Stimulated activated effector memory CD8-positive, alpha-beta T cell treated with anti-CD3 and anti-CD28 coated beads, Interleukin-12 subunit alpha, Interleukin-12 subunit beta, amount 100 ng/mL, for 72 hours (primary cell): ENCODE measurements around the gene RARB.
A peak's percentile ranks its signal among the peaks of the same experiment; 100 is the strongest.

Source experiments
- ATAC-seq: fragments of 150-1000 bp; cut with Tn5 transposase; 2 replicates; pipeline ENCODE4 v1.10.0; 2021
- DNase-seq, 2 donors: peaks; one replicate each; pipeline ENCODE4 v3.0.0; 2021 to 2022; ENCODE audit warnings: low spot score in 2 of 2
- H3K27ac Mint-ChIP-seq: one replicate; pipeline ENCODE4 v1.8.0; 2022; ENCODE audit warnings: mild to moderate bottlenecking, mixed read lengths
- H3K36me3 Mint-ChIP-seq: one replicate; pipeline ENCODE4 v1.8.0; 2022; ENCODE audit warnings: mild to moderate bottlenecking, mixed read lengths
- H3K4me1 Mint-ChIP-seq: one replicate; pipeline ENCODE4 v1.8.0; 2022; ENCODE audit warnings: mixed read lengths
- H3K4me3 Mint-ChIP-seq: one replicate; pipeline ENCODE4 v1.8.0; 2022; ENCODE audit warnings: mild to moderate bottlenecking, mixed read lengths
- H3K9me3 Mint-ChIP-seq: one replicate; pipeline ENCODE4 v1.8.0; 2022; ENCODE audit warnings: mixed read lengths

Gene RARB

DNA sequence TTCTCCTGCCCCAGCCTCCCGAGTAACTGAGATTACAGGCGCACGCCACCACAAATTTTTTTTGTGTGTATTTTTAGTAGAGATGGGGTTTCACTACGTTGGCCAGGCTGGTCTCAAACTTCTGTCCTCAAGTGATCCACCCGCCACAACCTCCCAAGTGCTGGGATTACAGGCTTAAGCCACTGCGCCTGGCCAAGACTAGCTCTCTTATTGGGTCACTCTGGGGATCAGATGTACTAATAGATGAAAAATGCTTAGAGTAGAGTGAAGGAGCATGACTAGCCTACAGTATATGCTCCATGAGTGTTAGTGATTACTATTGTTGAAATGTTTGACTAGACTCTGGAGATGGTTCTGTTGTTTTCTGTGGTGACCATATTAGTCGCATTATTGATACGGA lies 21.8 kb downstream of the RARB start:
- Mint-ChIP-seq H3K36me3 (no peaks in the 10 kb centered on the region), H3K27ac (no peak overlapping the region), H3K9me3 (no peaks in the 10 kb centered on the region), H3K4me3 (no peak overlapping the region), H3K4me1 (no peaks in the 10 kb centered on the region)
- DNase-seq, result no peak
- ATAC-seq, result no peak

DNA sequence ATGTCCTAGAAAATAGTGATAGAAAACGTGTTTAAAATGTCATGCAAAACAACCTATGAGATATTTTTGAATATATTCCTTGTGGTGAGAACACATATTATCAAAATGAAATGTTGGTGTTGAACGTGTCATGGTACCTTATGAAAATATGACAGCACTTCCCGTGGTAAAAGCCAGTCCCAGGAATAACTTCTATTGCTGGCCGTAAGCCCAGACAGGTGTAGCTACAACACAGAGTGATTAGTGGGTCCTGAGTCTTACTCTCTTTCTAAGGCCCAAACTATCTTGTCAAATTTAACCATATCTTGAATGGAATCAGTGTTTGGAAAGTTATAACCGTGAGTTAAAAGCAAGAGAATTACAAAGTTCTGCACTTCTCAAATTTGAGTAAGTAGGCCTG lies 24.1 kb downstream of the RARB start:
- DNase-seq, result no peak
- Mint-ChIP-seq H3K4me3 (no peak overlapping the region), H3K36me3 (no peaks in the 10 kb centered on the region), H3K27ac (no peak overlapping the region), H3K4me1 (no peaks in the 10 kb centered on the region), H3K9me3 (no peaks in the 10 kb centered on the region)
- ATAC-seq, result no peak

DNA sequence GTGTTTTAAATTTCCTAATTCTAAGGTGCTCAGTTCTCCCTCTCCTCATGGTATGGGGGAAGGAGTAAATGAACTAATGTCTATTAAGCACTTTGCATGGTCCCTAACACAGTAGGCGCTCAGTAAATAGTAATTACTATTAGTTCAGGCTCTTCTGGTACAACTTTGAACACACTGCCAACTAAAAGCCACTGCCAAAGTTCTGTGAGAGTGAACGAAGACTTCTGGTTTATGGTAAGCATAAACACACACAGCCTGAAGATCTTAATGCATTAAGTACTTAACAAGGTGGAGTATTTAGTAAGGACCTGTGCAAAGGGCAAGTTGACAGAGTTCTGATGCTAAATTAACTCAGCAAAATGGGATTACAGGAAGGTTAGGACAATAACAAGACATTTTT lies 24.7 kb downstream of the RARB start:
- Mint-ChIP-seq H3K27ac (no peak overlapping the region), H3K4me3 (no peak overlapping the region), H3K4me1 (no peaks in the 10 kb centered on the region), H3K9me3 (no peaks in the 10 kb centered on the region), H3K36me3 (no peaks in the 10 kb centered on the region)
- no peak for ATAC-seq
- DNase-seq, result no peak

DNA sequence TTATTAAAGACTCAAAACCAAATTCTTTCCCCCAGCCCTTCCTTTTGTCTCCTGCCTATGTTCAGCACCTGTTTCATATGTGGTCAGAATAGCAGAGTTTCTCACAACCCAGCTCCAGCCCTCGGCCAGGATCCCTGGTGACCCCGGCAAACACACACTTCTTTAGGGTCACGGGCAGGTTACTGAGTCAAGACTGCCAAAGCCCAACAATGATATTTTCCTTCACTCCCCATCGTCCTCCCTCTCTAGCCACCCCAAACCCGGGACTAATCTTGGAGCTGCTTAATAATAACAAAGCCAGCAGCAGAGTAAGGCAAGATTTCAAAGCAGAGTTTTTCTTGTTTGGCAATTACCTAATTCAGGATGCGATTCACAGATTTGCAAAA lies 25.5 kb downstream of the RARB start:
- no peak for DNase-seq
- H3K9me3 Mint-ChIP-seq, result no peaks in the 10 kb centered on the region
- no peaks in the 10 kb centered on the region for H3K4me1 Mint-ChIP-seq
- no peak for ATAC-seq
- no peaks in the 10 kb centered on the region for H3K36me3 Mint-ChIP-seq
- H3K27ac Mint-ChIP-seq, result no peak overlapping the region
- H3K4me3 Mint-ChIP-seq, result no peak overlapping the region

DNA sequence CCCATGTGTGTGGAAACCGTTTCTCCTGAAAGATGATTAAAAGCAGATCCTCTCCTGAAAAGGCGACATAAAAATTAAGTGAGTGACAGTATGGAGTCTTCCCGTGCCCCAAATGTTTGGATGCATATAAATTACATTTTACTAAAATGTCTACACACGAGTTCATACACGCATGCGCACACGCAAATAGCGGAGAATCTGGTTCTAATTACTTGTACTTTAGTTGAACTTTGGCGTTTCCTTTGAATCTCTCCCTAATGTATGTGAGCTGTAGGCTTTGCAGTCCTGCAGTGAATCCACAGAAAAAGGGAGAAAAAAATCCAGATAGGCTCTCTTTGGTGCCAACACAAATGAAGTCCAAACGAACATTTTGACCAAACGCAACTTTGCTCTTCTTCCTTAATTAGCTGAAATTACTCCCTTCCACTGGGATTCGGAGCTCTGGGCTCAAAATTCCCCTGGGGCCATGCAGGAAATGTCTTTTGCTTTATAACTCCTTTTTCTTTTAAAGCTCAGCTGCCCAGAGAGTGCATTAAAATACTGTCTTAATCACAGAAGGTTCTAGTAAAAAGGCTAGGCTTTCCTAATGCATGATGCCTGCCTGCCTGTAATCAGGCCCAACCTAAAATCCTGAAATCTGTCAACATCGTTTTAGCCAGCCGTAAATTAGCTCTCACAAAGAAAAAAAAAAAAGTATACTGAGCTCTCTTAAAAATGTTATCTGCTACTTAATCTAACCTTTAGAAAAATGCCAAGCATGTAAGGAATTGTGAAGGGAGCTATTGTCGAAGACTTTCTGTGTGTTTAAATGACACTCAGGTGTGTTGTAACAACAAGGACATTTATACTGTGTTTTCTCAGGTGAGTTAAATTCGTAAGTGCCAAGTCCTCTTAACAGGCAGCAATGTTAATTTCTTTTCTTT lies 26.2 kb downstream of the RARB start:
- H3K9me3 Mint-ChIP-seq, result no peaks in the 10 kb centered on the region
- H3K4me3 Mint-ChIP-seq, result no peak overlapping the region
- no peak overlapping the region for H3K27ac Mint-ChIP-seq
- no peaks in the 10 kb centered on the region for H3K4me1 Mint-ChIP-seq
- no peaks in the 10 kb centered on the region for H3K36me3 Mint-ChIP-seq
- ATAC-seq (no peak), DNase-seq (no peak)

DNA sequence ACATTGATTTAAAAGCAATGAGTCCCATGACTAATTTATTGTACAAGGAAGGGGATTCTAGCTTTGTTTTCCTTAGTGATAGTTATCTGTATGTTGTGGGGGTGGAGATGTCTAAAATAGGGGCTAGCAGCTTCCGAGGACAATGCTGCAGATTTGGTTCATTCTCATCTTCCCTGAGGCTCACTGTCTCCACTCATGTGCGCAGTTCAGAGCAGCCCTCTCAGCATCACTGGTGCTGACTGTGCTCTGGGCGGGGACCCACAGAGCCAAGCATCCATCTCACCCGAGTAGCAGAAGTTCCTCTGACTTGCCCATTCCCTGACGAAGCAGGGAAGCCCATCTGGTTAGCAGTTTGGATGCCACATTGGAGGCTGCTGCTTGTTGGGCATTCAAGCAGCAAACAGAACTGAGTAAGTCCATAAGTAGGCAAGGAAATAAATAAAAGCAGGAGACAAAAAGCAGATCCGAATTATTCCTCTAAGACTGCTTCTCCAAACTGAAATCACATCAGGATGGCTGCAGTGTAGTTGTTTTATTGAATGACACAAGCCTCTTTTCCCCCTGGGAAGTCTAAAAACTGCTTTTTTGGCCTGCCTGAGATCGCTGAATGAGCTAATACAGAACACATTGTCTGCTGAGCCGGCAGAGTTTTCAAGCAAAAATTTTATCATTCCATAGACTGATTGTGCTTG lies 27.5 kb downstream of the RARB start:
- ATAC-seq (no peak), DNase-seq (no peak)
- Mint-ChIP-seq H3K4me3 (no peak overlapping the region), H3K27ac (no peak overlapping the region), H3K4me1 (no peaks in the 10 kb centered on the region), H3K9me3 (no peaks in the 10 kb centered on the region), H3K36me3 (no peaks in the 10 kb centered on the region)

DNA sequence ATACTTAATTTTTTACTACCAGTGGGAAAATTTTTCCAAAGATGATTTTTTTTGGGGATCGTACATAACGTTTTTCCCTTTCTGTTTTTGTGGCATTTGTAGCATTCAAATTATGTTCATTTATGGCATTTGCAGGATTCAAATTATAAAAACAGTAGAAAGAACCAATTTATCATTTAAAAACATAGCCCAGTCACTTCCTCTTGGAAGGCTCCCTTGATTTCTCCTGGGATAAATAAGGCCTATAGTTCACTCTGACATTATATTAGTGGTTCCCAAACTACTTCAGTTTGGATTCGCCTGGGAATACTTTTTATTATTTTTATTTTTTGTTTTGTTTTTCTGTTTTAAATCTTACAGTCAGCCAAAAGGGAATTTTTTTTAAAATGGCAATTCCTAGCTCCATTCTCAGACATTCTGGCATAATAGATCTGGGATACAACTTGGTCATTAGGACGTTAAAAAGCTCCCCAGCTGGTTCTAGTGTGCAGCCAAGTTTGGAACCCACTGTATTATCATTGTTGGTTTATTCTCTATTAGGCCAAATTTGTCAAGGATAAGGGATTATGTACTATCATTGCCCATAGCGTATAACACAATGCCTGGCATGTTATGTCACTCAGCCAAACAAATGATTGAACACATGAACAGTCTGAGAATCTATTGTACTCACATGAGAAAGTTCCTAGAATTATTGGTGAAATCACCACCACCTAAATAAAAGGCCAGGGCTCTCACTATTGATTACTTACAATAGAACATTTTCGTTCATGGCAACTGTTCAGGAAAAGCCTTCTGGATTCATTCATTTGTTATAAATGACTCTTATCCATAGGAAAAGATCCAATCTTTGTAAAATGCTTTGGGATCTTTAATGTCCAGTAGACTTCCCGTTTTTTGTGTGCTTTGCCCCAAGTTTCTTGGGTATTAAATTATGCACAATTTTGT lies 28.9 kb downstream of the RARB start:
- Mint-ChIP-seq H3K36me3 (no peaks in the 10 kb centered on the region), H3K4me1 (peaks cover 5% of the 10 kb centered on the region), H3K4me3 (no peak overlapping the region), H3K27ac (no peak overlapping the region), H3K9me3 (no peaks in the 10 kb centered on the region)
- no peak for DNase-seq
- no peak for ATAC-seq

DNA sequence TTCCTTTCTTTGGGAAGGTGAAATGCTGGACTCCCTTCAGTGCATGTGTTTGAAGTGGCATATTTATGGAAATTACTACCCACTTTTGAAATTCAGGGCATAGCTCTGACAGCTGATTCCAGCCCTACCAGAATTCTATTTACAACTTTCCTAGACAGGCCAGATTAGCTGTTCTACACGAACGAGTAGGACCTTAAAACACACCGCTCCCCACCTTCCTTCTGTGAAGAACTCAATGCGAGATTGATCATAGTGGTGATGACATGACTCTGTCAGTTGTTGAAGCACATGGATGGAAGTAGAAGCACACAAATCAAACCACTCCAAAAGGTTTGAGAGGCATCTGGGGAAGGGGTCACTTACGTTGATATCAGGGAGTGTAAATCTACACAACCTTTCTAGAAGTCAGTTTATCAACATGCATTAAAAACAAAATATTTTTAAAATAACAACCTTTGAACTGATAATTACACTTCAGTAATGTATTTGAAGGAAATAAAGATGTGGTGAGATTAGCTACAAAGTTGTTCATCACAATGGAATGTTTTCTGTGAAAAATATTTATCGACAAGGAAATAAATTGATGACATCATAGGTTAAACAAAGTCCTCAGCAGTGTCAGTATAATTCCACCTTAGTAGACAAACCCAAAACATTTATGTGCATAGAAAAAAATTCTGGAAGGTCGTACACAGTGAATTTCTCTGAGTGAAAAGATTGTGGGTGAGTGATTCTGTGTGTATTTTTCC lies 29.8 kb downstream of the RARB start:
- H3K4me1 Mint-ChIP-seq, result peaks cover 5% of the 10 kb centered on the region
- no peaks in the 10 kb centered on the region for H3K9me3 Mint-ChIP-seq
- no peak overlapping the region for H3K27ac Mint-ChIP-seq
- H3K36me3 Mint-ChIP-seq, result no peaks in the 10 kb centered on the region
- no peak overlapping the region for H3K4me3 Mint-ChIP-seq
- DNase-seq (no peak), ATAC-seq (no peak)

DNA sequence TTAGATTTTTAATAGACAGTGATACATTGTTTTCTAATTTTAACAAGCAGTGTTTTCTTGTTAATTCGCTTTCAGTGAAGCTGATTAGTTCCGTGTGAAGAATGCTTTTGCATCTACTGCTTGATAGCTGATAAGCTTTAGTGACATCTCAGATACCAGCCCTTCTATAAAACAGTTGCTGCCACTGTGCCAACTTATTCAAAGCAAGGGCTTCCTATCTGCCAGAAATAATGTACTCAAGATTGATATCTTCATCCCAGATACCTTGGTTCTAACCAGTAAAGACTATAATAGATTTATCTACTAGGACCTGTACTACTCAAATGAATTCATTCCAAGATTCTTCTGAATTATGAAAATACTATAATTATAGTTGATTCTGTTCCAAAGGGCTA lies 30.4 kb downstream of the RARB start:
- H3K36me3 Mint-ChIP-seq, result no peaks in the 10 kb centered on the region
- H3K27ac Mint-ChIP-seq, result no peak overlapping the region
- ATAC-seq, result no peak
- H3K4me3 Mint-ChIP-seq, result no peak overlapping the region
- peaks cover 5% of the 10 kb centered on the region for H3K4me1 Mint-ChIP-seq
- no peaks in the 10 kb centered on the region for H3K9me3 Mint-ChIP-seq
- DNase-seq, result no peak

DNA sequence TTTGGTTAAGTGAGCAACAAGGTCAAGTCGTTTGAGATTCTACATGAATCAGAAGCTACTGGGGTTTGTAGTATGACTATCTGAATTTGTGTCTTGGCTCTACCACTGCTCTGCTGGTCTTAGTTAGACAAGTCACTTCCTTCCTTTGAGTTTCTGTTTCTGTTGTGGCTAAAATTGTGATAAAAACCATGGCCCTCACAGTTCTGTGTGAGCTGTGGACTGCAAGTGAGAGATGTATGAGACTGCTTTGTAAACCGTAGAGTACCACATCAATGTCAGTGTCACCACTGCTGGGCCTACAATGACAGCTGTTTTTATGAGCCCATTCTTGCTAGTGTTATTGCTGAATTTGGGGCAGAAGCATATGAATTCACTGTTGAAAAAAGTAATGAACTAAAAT lies 32.7 kb downstream of the RARB start:
- H3K4me3 Mint-ChIP-seq, result no peak overlapping the region
- ATAC-seq, result peak; percentile 91
- H3K4me1 Mint-ChIP-seq, result peaks cover 5% of the 10 kb centered on the region
- no peak overlapping the region for H3K27ac Mint-ChIP-seq
- no peaks in the 10 kb centered on the region for H3K9me3 Mint-ChIP-seq
- DNase-seq, result no peak
- H3K36me3 Mint-ChIP-seq, result no peaks in the 10 kb centered on the region

DNA sequence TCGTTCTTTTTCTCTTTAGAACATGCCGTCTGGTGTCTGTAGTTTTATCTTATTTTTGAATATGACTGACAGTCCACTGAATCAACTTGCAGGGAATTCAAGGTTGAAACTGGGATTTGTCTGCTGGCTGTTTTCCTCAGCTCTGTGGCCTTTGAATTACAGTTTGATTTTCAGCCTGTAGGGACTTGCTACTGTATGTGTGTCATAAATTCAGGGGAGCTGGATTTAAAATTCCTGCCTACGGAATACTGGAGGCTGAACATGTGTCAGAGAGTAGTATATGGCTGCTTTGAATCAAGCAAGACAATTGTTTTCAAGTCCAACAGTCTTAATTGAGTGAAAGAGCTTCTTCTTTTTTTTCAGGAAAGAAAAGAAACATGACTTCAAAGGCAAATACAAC lies 33.9 kb downstream of the RARB start:
- Mint-ChIP-seq H3K27ac (no peak overlapping the region), H3K36me3 (no peaks in the 10 kb centered on the region), H3K9me3 (no peaks in the 10 kb centered on the region), H3K4me1 (peaks cover 5% of the 10 kb centered on the region), H3K4me3 (no peak overlapping the region)
- DNase-seq (no peak), ATAC-seq (no peak)

DNA sequence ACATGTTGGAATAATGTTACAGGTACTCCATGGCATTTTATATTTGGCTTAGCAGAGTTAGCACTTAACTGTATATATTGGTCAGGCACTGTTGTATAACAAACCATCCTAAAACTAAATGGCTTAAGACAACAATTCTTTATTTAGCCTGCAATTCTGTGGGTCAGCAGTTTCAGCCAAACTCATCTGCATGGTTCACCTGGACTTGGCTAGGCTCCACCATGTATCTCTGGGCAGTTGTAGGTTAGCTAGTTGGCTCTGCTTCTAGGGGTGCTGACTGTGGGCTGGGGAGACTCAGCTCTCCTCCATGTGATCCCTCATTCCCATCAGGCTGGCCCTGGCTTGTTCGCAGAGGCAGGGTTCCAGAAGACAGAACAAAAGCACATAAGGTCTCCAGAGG lies 34.4 kb downstream of the RARB start:
- no peak for DNase-seq
- no peak overlapping the region for H3K27ac Mint-ChIP-seq
- no peaks in the 10 kb centered on the region for H3K9me3 Mint-ChIP-seq
- peaks cover 5% of the 10 kb centered on the region for H3K4me1 Mint-ChIP-seq
- H3K36me3 Mint-ChIP-seq, result no peaks in the 10 kb centered on the region
- H3K4me3 Mint-ChIP-seq, result no peak overlapping the region
- no peak for ATAC-seq

DNA sequence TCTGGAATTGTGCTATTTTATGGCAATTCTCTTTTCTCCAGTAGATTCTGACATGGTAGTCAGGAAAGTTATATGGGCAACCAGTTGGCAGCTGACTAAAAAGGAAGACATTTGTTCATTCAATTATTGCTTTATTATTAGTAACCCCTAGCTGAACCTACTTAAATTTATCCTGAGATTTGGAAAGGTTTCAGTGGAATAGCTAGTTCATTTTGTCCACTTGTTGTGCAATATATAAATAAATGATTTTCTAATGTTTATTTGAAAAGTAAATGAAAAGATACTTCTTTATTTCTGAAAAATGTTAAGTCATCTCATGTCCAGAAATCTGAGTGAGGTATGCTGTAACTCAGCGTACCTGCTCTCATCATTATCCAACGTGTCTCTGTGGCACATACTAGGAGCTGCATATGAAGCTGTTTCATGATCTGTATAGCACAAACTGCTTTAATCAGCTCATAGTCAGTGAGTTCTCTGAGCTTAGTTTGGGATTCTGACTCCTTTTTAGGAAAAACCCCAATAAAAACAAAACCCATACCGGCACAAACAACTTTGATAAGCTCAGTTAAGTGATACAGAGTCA lies 35.9 kb downstream of the RARB start:
- Mint-ChIP-seq H3K9me3 (no peaks in the 10 kb centered on the region), H3K36me3 (no peaks in the 10 kb centered on the region), H3K27ac (no peak overlapping the region), H3K4me3 (no peak overlapping the region), H3K4me1 (peaks cover 5% of the 10 kb centered on the region)
- no peak for ATAC-seq
- no peak for DNase-seq

DNA sequence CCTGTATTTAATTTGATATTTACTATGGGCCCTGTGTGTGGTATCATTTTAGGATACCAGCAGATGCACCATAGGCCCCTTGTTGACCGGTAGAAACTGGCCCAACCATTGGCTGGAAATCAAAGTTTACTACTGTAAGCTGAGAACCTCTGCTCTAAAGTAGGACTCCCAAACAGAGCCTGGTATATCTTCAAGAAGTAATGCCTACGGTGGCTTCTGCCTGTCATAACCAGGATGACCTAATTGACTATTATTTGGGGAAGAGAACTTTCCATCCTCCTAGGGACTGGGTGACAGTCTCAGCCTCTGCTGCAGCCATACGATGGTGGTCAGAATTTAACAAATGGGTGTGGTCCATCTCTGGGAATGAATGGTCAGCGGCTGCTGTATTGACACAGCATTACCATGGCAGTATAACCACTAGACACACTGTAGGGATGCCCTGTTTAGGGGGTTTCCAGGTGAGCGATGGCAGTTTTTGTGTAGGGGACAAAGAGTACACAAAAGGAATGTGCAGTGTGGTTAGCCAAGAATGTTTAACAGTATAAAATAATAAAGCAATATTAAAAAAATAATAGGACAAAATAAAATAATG lies 37.3 kb downstream of the RARB start:
- no peak for ATAC-seq
- Mint-ChIP-seq H3K36me3 (no peaks in the 10 kb centered on the region), H3K4me1 (peaks cover 5% of the 10 kb centered on the region), H3K9me3 (no peaks in the 10 kb centered on the region), H3K4me3 (no peak overlapping the region), H3K27ac (no peak overlapping the region)
- no peak for DNase-seq
